DMS114 treated with DMSO at 0.1 percent for 48 hours (cell line): ENCODE data around the gene FAU.

Experiments used
- DNase-seq: peaks from one replicate; lab custom pipeline; 2025; ENCODE audit not compliant: unreplicated experiment; lab: John Stamatoyannopoulos, UW

Gene FAU

DNA sequence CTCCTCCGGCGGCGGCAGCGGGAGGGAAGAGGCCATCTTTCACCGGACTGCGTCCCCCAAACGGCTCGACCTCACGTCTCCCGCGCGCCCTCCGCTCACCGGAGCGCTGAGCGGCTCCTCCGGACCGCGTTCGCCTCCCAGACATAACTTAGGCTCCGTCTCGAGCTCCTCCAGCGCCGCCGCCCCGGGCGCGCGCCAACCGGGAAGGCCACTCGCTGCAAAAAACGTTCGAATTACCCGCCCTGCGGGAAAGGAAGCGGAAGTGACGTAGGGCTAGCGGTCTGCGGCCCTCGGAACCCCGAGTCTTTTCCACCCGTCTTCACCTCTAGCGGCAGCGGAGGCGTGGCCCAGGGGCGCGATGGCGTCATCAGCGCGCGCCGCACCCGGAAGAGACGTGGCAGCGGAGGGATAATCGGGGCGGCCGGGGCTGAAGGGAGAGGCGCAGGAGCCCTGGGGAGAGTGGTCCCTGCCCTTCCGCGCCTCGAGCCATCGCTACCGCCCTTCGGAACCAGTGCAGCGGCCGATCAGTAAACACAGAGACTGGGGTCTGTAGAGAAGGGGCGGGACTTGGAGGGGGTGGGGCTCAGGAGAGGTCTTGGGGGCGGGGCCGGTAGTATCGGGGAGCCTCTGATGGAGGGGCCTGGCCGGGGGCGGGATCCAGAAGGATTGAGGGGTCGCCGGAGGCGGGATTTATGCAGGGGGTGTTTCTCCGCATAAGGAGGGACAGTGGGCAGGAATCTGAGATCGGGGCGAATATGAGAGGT is 37.9 kb downstream of the FAU start, which contains the start of the genes CDCA5 and ZFPL1:
Gene CDCA5 (minus strand): TSS at position 207 of the 764 bp plus-strand sequence. CDS start 62 bp downstream, at position 145.
Gene ZFPL1 (plus strand): TSS at position 389 of the 764 bp plus-strand sequence. CDS start 477 bp downstream, outside the sequence.
- peak; percentile 92 for DNase-seq

DNA sequence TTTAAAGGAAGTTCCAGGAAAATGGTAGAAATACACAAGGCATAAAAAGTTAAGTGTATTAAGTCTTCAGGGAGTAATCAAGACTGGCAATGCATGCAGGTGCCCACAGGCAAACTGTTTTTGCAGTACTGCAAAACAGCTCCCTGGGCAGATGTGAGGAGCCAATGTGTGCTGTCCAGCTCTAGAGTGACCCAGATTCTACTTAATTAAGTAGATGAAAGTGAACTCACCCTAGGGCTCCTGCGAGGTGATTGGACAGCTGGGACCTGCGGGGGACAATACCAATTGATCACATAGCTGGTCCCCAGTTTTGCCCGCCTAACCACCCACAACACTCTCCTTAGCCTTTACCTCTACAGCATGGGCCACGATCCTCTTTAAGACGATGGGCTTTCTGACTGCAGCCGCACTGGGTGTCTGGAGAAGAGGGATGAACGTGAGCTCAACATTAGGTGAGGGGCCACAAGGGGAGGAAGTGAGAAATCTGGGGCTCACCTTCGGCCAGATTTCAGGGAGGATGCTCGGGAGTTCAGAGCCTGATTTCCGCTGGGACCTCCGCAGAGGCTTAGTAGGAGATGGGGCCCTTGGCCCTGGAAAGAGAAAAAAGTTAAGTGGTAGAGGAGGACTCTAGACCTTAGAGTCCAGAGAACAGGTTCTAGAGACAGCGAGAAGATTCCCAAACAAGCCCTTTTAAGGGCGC is 38.6 kb downstream of the FAU start:
- no peak for DNase-seq

DNA sequence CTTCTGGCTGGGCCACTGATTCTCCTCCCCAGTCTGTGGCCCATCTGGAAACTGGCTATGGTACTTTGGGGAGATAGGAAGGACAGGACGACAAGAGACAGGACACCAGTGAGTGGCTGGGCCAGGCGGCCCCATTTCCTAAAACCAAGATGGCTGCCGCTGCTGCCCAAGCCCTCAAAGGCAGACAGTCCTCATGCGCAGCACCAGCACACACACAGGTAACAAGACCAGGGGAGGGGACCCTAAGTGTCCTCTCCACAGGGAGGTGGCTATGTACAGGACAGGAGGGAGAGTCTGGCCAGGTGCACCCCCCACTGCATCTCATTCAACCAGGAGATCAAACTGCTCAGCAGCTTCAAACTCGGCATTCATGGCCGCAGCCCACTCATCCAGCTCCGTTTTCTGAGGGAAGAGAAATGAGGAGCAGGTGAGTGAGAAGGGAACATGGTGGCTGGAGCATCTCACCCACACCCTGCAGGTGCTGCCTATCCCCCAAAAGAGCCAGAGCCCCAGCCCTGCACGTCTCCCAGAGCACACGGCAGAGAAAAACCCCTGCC is 43.1 kb downstream of the FAU start:
- no peak for DNase-seq

DNA sequence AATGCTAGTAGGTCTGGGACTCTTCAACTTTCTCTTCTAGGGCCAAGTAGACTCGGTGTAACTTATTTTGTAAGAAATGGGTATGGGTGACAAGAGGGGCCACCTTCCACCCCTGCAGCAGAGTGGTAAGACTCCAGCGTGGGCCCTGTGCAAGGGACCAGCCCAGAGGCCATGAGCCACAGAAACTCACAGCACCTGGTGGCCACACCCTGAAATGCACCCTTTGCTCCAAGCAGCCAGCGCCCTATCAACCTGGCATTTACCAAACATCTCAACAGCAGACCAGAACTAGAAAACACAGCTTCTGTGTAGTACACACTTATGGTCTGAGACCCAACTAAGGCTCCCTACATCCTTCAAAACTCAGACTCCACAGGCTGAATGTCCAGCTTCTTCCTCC is 43.8 kb downstream of the FAU start:
- peak; percentile 28 for DNase-seq

DNA sequence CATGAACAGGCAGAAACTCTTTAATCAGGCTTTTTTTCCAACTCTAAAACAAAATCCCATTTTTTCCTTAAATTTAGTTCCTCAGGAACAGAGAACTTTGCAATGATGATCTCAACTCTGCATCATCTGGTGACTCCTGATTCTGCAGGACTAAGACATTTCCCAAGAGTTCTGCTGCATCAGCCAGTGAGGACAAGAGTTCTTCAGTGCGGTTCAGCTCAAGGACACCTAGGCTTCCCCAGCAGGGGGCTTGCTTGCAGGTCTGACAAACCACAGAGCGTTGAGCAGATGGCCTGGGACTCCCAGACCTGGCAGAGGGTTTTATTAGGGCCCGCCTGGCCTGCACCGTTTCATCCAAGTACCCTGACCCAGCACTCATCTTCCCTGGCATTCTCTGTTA is 44.5 kb downstream of the FAU start:
- DNase-seq = peak; percentile 17

DNA sequence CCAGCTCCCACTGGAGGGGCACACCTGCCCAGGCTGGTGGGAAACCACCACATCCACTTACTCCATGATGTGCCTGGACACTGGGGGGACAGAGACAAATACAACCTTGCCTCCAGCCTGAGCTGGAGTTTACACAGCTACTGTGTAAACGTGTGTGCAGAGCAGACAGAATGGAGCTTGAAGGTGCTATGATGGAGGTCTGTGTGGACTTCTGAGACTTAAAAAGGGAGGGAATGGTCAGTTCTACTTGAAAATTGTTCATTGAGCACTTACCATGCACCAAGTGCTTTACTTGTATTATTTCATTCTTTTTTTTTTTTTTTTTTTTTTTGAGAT is 49.3 kb downstream of the FAU start:
- DNase-seq = no peak

DNA sequence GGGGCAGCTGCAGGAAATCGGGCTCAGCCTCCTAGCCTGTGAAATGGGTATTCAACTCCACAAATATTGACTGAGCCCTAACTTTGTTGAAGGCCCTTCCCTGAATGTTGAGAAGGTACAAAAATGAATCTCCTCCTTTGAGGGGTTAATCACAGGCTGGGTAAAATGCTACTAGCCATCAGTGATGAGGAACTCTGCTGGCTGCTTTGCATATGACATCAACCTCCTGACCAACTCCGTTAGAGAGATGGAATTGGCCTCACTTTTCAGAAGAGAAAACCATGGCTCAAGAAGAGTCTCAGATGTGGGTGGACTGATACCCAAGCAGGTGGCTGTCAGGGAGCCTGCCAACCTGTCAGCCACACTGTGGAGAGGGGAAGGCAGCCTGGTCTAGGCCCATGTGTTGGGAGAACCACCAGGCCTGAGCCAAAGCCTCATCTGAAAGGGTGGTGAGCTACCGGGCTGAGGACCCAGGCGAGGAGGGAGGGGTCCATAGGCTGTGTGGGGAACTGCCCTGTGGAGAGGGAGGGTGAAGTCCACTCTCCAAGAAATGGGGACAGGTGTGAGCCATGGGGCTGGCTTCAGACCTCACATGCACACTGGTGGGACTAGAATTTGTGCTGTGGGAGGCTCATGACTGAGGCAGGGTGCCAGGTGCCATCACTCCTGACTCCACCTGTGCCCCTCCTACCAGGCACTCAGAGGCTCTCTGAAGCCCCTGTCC is 49.9 kb downstream of the FAU start:
- no peak for DNase-seq
